Amygdala (tissue), 56 donors: ENCODE data around the gene SLC5A11.
"Not testable (repeated sequence)": the region's sequence is repeated elsewhere in the genome, so short reads cannot be mapped to it uniquely, and the experiment has no call there.

Experiments
- DNase-seq, 56 donors: peaks; one replicate each; lab custom pipeline; 2025; lab: John Stamatoyannopoulos, UW

Gene SLC5A11

GRCh38 chr16:24854607-24855171 lies 8.9 kb downstream of the SLC5A11 start:
- no peak for DNase-seq

- no peak for DNase-seq
Observed at GRCh38 chr16:24855678-24856077, 9.9 kb downstream of the SLC5A11 start.

- not testable (repeated sequence) for DNase-seq
Observed at GRCh38 chr16:24856871-24857270, 11.1 kb downstream of the SLC5A11 start.

- peak in 16 of 56 donors; percentile 3 to 43 (median 17) for DNase-seq
Observed at GRCh38 chr16:24858219-24859041, 12.7 kb downstream of the SLC5A11 start.

- no peak for DNase-seq
Observed at GRCh38 chr16:24861461-24861860, 15.7 kb downstream of the SLC5A11 start.

GRCh38 chr16:24863582-24864437 lies 18.0 kb downstream of the SLC5A11 start:
- DNase-seq = no peak

GRCh38 chr16:24869033-24869432 lies 23.3 kb downstream of the SLC5A11 start:
- no peak for DNase-seq

GRCh38 chr16:24871891-24872290 lies 26.1 kb downstream of the SLC5A11 start:
- no peak for DNase-seq

GRCh38 chr16:24873028-24873427 lies 27.3 kb downstream of the SLC5A11 start:
- no peak for DNase-seq

GRCh38 chr16:24875466-24875865 lies 29.7 kb downstream of the SLC5A11 start:
- DNase-seq = no peak

- peak in 7 of 56 donors; percentile 1 to 17 (median 4) for DNase-seq
Observed at GRCh38 chr16:24876231-24876630, 30.5 kb downstream of the SLC5A11 start.

GRCh38 chr16:24879684-24880083 lies 33.9 kb downstream of the SLC5A11 start:
- DNase-seq = no peak

- DNase-seq = no peak
Observed at GRCh38 chr16:24883714-24884151, 38.0 kb downstream of the SLC5A11 start.

GRCh38 chr16:24887472-24887871 lies 41.7 kb downstream of the SLC5A11 start:
- DNase-seq = no peak

GRCh38 chr16:24890746-24891145 lies 45.0 kb downstream of the SLC5A11 start:
- DNase-seq = no peak

GRCh38 chr16:24896439-24896838 lies 50.7 kb downstream of the SLC5A11 start:
- no peak for DNase-seq

- not testable (repeated sequence) for DNase-seq
Observed at GRCh38 chr16:24897522-24897921, 51.8 kb downstream of the SLC5A11 start.

- DNase-seq = no peak
Observed at GRCh38 chr16:24900230-24900629, 54.5 kb downstream of the SLC5A11 start.

GRCh38 chr16:24906199-24906808 lies 60.5 kb downstream of the SLC5A11 start:
- no peak for DNase-seq

- DNase-seq = no peak
Observed at GRCh38 chr16:24906901-24907300, 61.1 kb downstream of the SLC5A11 start.

GRCh38 chr16:24908716-24909115 lies 63.0 kb downstream of the SLC5A11 start:
- no peak for DNase-seq
